ENCODE measurements around the gene XDH. TPM values are rescaled to one million over a fixed set of nuclear protein-coding genes. Genes with fewer than 3 reads are reported as not detected.
A peak's percentile ranks its signal among the peaks of the same experiment; 100 is the strongest.

Gene XDH
- total RNA-seq, 1 experiment from 2014 or later: 0.89 TPM

- DNase-seq (ENCODE audit: low read depth): peak; percentile 55
These were observed 12.2 kb downstream of the XDH start for GRCh38 chr2:31402388-31402787.

GRCh38 chr2:31401580-31401979 is 13.0 kb downstream of the XDH start:
- peak; percentile 99 for DNase-seq (ENCODE audit: low read depth)

- no peak for DNase-seq (ENCODE audit: low read depth)
These were observed 15.7 kb downstream of the XDH start for GRCh38 chr2:31398881-31399280.

- peak; percentile 34 for DNase-seq (ENCODE audit: low read depth)
These were observed 17.4 kb downstream of the XDH start for GRCh38 chr2:31397094-31397493.

GRCh38 chr2:31390324-31390723 is 24.2 kb downstream of the XDH start:
- DNase-seq (ENCODE audit: low read depth): no peak

GRCh38 chr2:31388736-31389135 is 25.8 kb downstream of the XDH start:
- DNase-seq (ENCODE audit: low read depth): no peak

- DNase-seq (ENCODE audit: low read depth): no peak
These were observed 26.7 kb downstream of the XDH start for GRCh38 chr2:31387850-31388249.

- no peak for DNase-seq (ENCODE audit: low read depth)
These were observed 27.9 kb downstream of the XDH start for GRCh38 chr2:31386648-31387047.

- DNase-seq (ENCODE audit: low read depth): no peak
These were observed 28.4 kb downstream of the XDH start for GRCh38 chr2:31386172-31386571.

GRCh38 chr2:31384771-31385276 is 29.7 kb downstream of the XDH start:
- peak; percentile 89 for DNase-seq (ENCODE audit: low read depth)

GRCh38 chr2:31384351-31384750 is 30.2 kb downstream of the XDH start:
- DNase-seq (ENCODE audit: low read depth): peak; percentile 88

GRCh38 chr2:31383471-31384153 is 30.9 kb downstream of the XDH start:
- peak; percentile 39 for DNase-seq (ENCODE audit: low read depth)

- peak; percentile 55 for DNase-seq (ENCODE audit: low read depth)
These were observed 32.0 kb downstream of the XDH start for GRCh38 chr2:31382452-31383120.

GRCh38 chr2:31381601-31382000 is 32.9 kb downstream of the XDH start:
- no peak for DNase-seq (ENCODE audit: low read depth)

GRCh38 chr2:31380243-31380642 is 34.3 kb downstream of the XDH start:
- DNase-seq (ENCODE audit: low read depth): no peak

GRCh38 chr2:31379747-31380146 is 34.8 kb downstream of the XDH start:
- DNase-seq (ENCODE audit: low read depth): no peak

- DNase-seq (ENCODE audit: low read depth): no peak
These were observed 35.6 kb downstream of the XDH start for GRCh38 chr2:31378791-31379501.

GRCh38 chr2:31378389-31378788 is 36.2 kb downstream of the XDH start:
- DNase-seq (ENCODE audit: low read depth): no peak

GRCh38 chr2:31373127-31373526 is 41.4 kb downstream of the XDH start:
- no peak for DNase-seq (ENCODE audit: low read depth)

GRCh38 chr2:31372097-31372496 is 42.4 kb downstream of the XDH start:
- no peak for DNase-seq (ENCODE audit: low read depth)

GRCh38 chr2:31371691-31372090 is 42.9 kb downstream of the XDH start:
- DNase-seq (ENCODE audit: low read depth): no peak

- no peak for DNase-seq (ENCODE audit: low read depth)
These were observed 47.8 kb downstream of the XDH start for GRCh38 chr2:31366733-31367132.
